Measurements from ENCODE around the gene SSR4.

SSR4 gene

GRCh38 chrX:153769865-153770600 is 24.4 kb upstream of the SSR4 start:
- DNase-seq: no peak

GRCh38 chrX:153770601-153771414 is 23.7 kb upstream of the SSR4 start:
- no peak for DNase-seq

- no peak for DNase-seq
Measured at GRCh38 chrX:153771415-153772315, 22.8 kb upstream of the SSR4 start.

GRCh38 chrX:153772316-153773217 is 21.9 kb upstream of the SSR4 start:
- DNase-seq: no peak

DNA sequence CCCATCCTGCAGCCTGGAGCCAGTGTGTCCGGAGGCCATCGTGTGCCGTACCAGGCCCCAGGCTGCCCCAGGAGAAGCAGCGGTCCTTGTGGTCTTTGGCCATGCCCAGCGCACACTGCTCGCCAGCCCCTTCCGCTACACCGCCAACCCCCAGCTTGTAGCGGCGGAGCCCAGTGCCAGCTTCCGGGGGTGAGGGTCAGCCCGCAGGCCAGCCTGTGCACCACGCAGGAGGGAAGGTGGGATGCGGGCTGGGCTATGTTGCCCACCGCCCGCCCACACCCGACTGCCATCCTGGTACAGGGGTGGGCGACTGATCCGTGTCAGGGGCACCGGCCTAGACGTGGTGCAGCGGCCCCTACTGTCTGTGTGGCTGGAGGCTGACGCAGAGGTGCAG is 21.3 kb upstream of the SSR4 start:
- no peak for DNase-seq

- no peak for DNase-seq
Measured at GRCh38 chrX:153773741-153774575, 20.5 kb upstream of the SSR4 start.

DNA sequence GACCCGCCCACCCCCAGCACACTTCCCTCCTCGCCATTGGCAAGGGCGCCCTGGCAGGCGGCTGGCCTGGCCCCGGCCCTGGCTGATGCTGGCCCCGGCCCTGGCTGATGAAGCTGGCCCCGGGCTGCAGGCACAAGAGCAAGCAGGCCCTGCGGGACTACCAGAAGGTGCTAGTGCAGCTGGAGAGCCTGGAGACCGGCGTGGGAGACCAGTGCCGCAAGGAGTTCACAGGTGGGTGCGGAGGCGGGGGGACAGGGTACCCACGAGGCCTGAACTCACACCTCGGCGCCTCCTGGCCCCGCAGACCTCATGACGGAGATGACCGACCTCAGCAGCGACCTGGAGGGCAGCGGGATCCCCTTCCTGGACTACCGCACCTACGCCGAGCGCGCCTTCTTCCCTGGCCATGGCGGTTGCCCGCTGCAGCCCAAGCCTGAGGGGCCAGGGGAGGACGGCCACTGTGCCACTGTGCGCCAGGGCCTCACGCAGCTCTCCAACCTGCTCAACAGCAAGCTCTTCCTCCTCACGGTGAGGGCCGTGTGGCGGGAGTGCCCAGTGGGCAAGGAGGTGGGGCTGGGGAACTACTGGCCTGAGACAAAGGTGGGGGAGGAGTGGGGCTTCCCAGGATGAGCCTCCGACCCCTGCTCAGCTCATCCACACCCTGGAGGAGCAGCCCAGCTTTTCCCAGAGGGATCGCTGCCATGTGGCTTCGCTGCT is 19.7 kb upstream of the SSR4 start:
- no peak for DNase-seq

- DNase-seq: no peak
Measured at GRCh38 chrX:153775293-153776119, 19.0 kb upstream of the SSR4 start.

GRCh38 chrX:153776120-153776599 is 18.3 kb upstream of the SSR4 start:
- no peak for DNase-seq

DNA sequence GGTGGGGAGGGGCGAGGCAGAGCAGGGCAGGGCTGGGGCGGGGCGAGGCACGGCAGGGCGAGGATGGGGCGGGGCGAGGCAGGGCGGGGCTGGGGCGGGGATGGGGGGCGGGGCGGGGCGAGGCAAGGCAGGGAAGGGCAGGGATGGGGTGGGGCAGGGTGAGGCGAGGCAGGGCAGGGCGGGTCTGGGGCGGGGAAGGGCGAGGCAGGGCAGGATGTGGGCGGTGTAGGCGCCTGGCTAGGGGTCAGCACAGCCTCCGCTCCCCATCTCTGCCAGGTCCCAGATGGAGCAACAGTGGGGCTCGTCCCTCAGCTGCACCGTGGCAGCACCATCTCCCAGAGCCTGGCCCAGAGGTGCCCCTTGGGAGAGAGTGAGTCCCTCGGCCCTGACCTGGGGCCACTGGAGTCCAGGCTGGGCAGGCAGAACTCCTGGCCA is 17.8 kb upstream of the SSR4 start:
- no peak for DNase-seq

DNA sequence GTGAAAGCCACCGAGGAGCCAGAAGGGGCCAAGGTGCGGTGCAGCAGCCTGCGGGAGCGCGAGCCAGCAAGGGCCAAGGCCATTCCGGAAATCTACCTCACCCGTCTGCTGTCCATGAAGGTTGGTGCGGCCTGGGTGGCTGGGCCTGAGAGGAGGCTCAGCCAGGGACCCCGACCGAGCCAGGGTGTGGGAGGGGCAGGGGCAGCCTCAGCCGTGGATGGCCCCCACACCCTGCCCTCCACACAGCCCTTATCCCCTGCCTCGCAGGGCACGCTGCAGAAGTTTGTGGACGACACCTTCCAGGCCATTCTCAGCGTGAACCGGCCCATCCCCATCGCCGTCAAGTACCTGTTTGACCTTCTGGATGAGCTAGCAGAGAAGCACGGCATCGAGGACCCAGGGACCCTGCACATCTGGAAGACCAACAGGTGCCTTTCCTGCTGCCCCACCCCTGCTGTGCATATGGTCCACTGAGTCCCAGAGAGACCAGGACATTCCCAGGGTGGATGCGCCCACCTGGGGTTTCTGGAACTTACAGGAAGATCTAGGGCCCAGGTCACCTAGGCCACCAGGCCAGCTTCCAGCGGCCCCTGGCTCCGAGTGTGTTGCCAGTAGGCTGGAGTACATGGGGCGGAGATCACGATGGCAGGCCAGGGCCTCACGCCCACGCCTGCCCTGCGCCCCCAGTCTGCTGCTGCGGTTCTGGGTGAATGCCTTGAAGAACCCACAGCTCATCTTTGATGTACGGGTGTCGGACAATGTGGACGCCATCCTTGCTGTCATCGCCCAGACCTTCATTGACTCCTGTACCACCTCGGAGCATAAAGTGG is 17.0 kb upstream of the SSR4 start:
- no peak for DNase-seq

DNA sequence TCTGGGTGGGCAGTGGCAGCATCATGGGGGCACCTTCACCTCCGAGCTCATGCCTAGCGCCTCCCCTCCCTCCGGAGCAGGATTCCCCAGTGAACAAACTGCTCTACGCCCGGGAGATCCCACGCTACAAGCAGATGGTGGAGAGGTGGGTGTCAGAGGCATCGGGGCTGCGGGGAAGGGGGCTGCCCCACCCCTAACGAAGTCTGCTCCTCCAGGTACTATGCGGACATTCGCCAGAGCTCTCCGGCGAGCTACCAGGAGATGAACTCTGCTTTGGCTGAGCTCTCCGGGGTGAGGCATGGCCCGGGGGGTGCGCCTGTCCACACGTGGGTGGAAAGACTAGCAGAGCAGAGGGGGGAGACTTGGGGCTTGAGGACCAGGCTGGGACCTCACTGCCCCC is 16.3 kb upstream of the SSR4 start:
- no peak for DNase-seq

GRCh38 chrX:153778684-153779101 is 15.8 kb upstream of the SSR4 start:
- no peak for DNase-seq

GRCh38 chrX:153779891-153780677 is 14.4 kb upstream of the SSR4 start:
- DNase-seq: no peak

GRCh38 chrX:153780678-153781427 is 13.6 kb upstream of the SSR4 start, which contains the start of gene SRPK3:
Gene SRPK3 (plus strand): TSS chrX:153781041. CDS start chrX:153781087, 46 bp downstream.
- DNase-seq: no peak

GRCh38 chrX:153781428-153782047 is 12.9 kb upstream of the SSR4 start:
- DNase-seq: no peak

Data from stimulated activated naive CD4-positive, alpha-beta T cell treated with Interleukin-2 at 50 U/mL for 16 hours (primary cell).